SK-N-SH treated with all-trans-retinoic acid at 6 μM for 48 hours (cell line): ENCODE measurements around the gene LYPD3.

Experiments
- ARNTL ChIP-seq: fragments of 450-650 bp; formaldehyde crosslinking; IDR thresholded peaks from 2 replicates; pipeline ENCODE4 v1.5.0; 2020; ENCODE audit warnings: low read depth, mild to moderate bottlenecking, moderate library complexity, borderline replicate concordance
- BACH2 ChIP-seq: fragments of 250-450 bp; sonication (Bioruptor Pico); IDR thresholded peaks from 2 replicates; pipeline ENCODE4 v1.9.0; 2021; ENCODE audit warnings: mild to moderate bottlenecking, borderline replicate concordance
- OSR1 ChIP-seq: fragments of 250-450 bp; sonication (Bioruptor Pico); IDR thresholded peaks from 2 replicates; pipeline ENCODE4 v1.8.0; 2022; ENCODE audit warnings: moderate library complexity, mild to moderate bottlenecking, inconsistent platforms

GRCh38 chr19:43445426-43445825 lies 20.0 kb downstream of the LYPD3 start:
- no peak for TF ChIP-seq BACH2 (CRISPR knock-in tag)
- TF ChIP-seq OSR1 (CRISPR knock-in tag) = no peak
- TF ChIP-seq ARNTL (CRISPR knock-in tag) = no peak
